HepG2 (cell line): ENCODE measurements around the gene ZBTB7C. TPM values are rescaled to one million over a fixed set of nuclear protein-coding genes. Genes with fewer than 3 reads are reported as not detected.

Source experiments
- ATAC-seq: fragments of 200-7000 bp; cut with Tn5 transposase; 3 replicates; pipeline ENCODE4 v1.9.1; 2020; ENCODE audit warnings: mild to moderate bottlenecking, moderate library complexity
- BruUV-seq: library from RNA; stranded (reverse); fragments of 400-500 nt; replicated peaks from 2 replicates; lab custom pipeline; 2021; lab: Mats Ljungman, UMichigan
- CTCF ChIA-PET: fragments of 300-600 bp; formaldehyde crosslinking; extraction: SDS; loops from one replicate; lab custom pipeline; 2021; ENCODE audit warnings: low total read pairs, inconsistent platforms, low intra/inter-chr PET ratio; lab: Yijun Ruan, JAX
- POLR2A ChIA-PET: fragments of 350-600 bp; sonication (Branson Sonifier 250); formaldehyde crosslinking; loops from one replicate; lab custom pipeline; 2020; ENCODE audit warnings: antibody characterized with exemption, inconsistent platforms; lab: Yijun Ruan, JAX
- DNase-seq: peaks from one replicate; pipeline ENCODE4 v3.0.0-alpha.2; 2015; ENCODE audit warnings: low spot score
- FAIRE-seq: peaks from 3 replicates; lab custom pipeline; 2011; peaks lifted over from hg19 to GRCh38; lab: Jason Lieb, UNC
- H2AFZ ChIP-seq: one replicate; pipeline ENCODE4 v1.6.1; 2011; ENCODE audit warnings: low read length, inconsistent platforms
- H3K27ac ChIP-seq: fragments of 300-600 bp; 3 replicates; pipeline ENCODE4 v1.8.0; 2011; ENCODE audit warnings: mixed run types, mild to moderate bottlenecking, mixed read lengths, low read length, inconsistent platforms; ENCODE audit not compliant: insufficient read depth; ENCODE audit errors: extremely low read length
- H3K27me3 ChIP-seq, 2 experiments: fragments of 200-600 bp in 1 of 2; 2 replicates in 1 of 2; 3 replicates in 1 of 2; pipeline versions ENCODE4 v1.6.0 to v1.8.0; 2011; ENCODE audit warnings: low read length in 2 of 2, mild to moderate bottlenecking in 2 of 2, moderate library complexity in 2 of 2, inconsistent platforms in 1 of 2; ENCODE audit not compliant: insufficient read depth in 2 of 2, control insufficient read depth in 1 of 2
- H3K36me3 ChIP-seq, 2 experiments: fragments of 200-600 bp in 1 of 2; replicated peaks in 1 of 2; 2 replicates in 1 of 2; 3 replicates in 1 of 2; pipeline versions ENCODE4 v1.5.1 to v1.8.0; 2011; ENCODE audit warnings: low read length in 2 of 2, inconsistent platforms in 1 of 2; ENCODE audit not compliant: insufficient read depth in 2 of 2, control insufficient read depth in 1 of 2
- H3K4me1 ChIP-seq: 2 replicates; pipeline ENCODE4 v1.5.1; 2012; ENCODE audit warnings: low read length, inconsistent platforms; ENCODE audit not compliant: insufficient read depth
- H3K4me2 ChIP-seq: 2 replicates; pipeline ENCODE4 v1.6.0; 2011; ENCODE audit warnings: low read depth, low read length, inconsistent platforms
- H3K4me3 ChIP-seq, 3 experiments: fragments of 200-600 bp in 1 of 3; sonication (generic), shearing (Covaris generic) in 1 of 3; replicated peaks in 1 of 3; 2 replicates each; pipeline ENCODE4 v1.5.1; 2011 to 2016; ENCODE audit warnings: low read length in 3 of 3, inconsistent platforms in 2 of 3, low read depth in 2 of 3, mild to moderate bottlenecking in 2 of 3, control low read depth in 1 of 3, mixed read lengths in 1 of 3; ENCODE audit not compliant: insufficient read depth in 1 of 3
- H3K79me2 ChIP-seq: one replicate; pipeline ENCODE4 v1.6.1; 2011; ENCODE audit warnings: low read length, inconsistent platforms; ENCODE audit not compliant: insufficient read depth
- H3K9ac ChIP-seq: 2 replicates; pipeline ENCODE4 v1.6.0; 2011; ENCODE audit warnings: mild to moderate bottlenecking, low read depth, low read length, inconsistent platforms; ENCODE audit not compliant: insufficient read depth
- H3K9me3 ChIP-seq: 2 replicates; pipeline ENCODE4 v1.5.1; 2012; ENCODE audit warnings: mild to moderate bottlenecking, low read length
- H4K20me1 ChIP-seq: 2 replicates; pipeline ENCODE4 v1.6.0; 2011; ENCODE audit warnings: inconsistent platforms, mild to moderate bottlenecking, low read length, moderate library complexity; ENCODE audit not compliant: insufficient read depth
- FOXA1 ChIP-seq, 2 experiments: fragments of 450-650 bp in 1 of 2; sonication (generic) in 1 of 2; formaldehyde crosslinking in 1 of 2; IDR thresholded peaks; 2 replicates each; pipeline versions ENCODE4 v1.4.0 to v1.6.1; 2016 to 2020; ENCODE audit warnings: missing genetic modification reagents in 1 of 2
- FOXJ3 ChIP-seq: sonication (generic); formaldehyde crosslinking; IDR thresholded peaks from 2 replicates; pipeline ENCODE4 v1.4.0; 2020; ENCODE audit warnings: missing genetic modification reagents, mild to moderate bottlenecking, borderline replicate concordance
- MIER3 ChIP-seq: IDR thresholded peaks from 2 replicates; pipeline ENCODE4 v1.6.1; 2016; ENCODE audit warnings: missing compliant biosample characterization, borderline replicate concordance
- NBN ChIP-seq: fragments of 450-650 bp; conservative IDR thresholded peaks from 2 replicates; pipeline ENCODE4 v1.6.1; 2017
- PRPF4 ChIP-seq: fragments of 200-400 bp; formaldehyde crosslinking; IDR thresholded peaks from 2 replicates; pipeline ENCODE4 v1.6.1; 2016; ENCODE audit warnings: low read length, low read depth; ENCODE audit not compliant: poor library complexity, severe bottlenecking
- RBM22 ChIP-seq: fragments of 200-400 bp; formaldehyde crosslinking; optimal IDR thresholded peaks from 2 replicates; pipeline ENCODE3; 2017; ENCODE audit warnings: mild to moderate bottlenecking, low read length, moderate library complexity
- RNF2 ChIP-seq: fragments of 450-650 bp; conservative IDR thresholded peaks from 2 replicates; pipeline ENCODE4 v1.6.1; 2016; ENCODE audit warnings: low read depth
- ZC3H13 ChIP-seq: sonication (generic); formaldehyde crosslinking; IDR thresholded peaks from 2 replicates; pipeline ENCODE4 v1.8.1; 2023; ENCODE audit warnings: mild to moderate bottlenecking, missing genetic modification reagents, moderate library complexity
- ZFP36L1 ChIP-seq: sonication (generic); formaldehyde crosslinking; IDR thresholded peaks from 2 replicates; pipeline ENCODE4 v1.8.0; 2022; ENCODE audit warnings: mild to moderate bottlenecking, missing genetic modification reagents, moderate library complexity
- ZFP82 ChIP-seq: sonication (generic); formaldehyde crosslinking; IDR thresholded peaks from 2 replicates; pipeline ENCODE4 v1.5.1; 2020; ENCODE audit warnings: mild to moderate bottlenecking, missing genetic modification reagents, borderline replicate concordance
- ZNF260 ChIP-seq: sonication (generic); formaldehyde crosslinking; IDR thresholded peaks from 2 replicates; pipeline ENCODE4 v1.4.0; 2020; ENCODE audit warnings: missing genetic modification reagents, low read depth, mild to moderate bottlenecking, borderline replicate concordance
- ZNF30 ChIP-seq: sonication (generic); formaldehyde crosslinking; IDR thresholded peaks from 2 replicates; pipeline ENCODE4 v1.5.0; 2020; ENCODE audit warnings: mild to moderate bottlenecking, missing genetic modification reagents
- ZNF383 ChIP-seq: sonication (generic); formaldehyde crosslinking; IDR thresholded peaks from 2 replicates; pipeline ENCODE4 v1.4.0; 2020; ENCODE audit warnings: missing genetic modification reagents, mild to moderate bottlenecking, borderline replicate concordance
- ZNF549 ChIP-seq: sonication (generic); formaldehyde crosslinking; IDR thresholded peaks from 2 replicates; pipeline ENCODE4 v1.5.0; 2020; ENCODE audit warnings: missing genetic modification reagents
- ZNF737 ChIP-seq: sonication (generic); formaldehyde crosslinking; IDR thresholded peaks from 2 replicates; pipeline ENCODE4 v1.5.0; 2020; ENCODE audit warnings: missing genetic modification reagents, mild to moderate bottlenecking, borderline replicate concordance
- ZNF816 ChIP-seq: sonication (generic); formaldehyde crosslinking; IDR thresholded peaks from 2 replicates; pipeline ENCODE4 v1.8.0; 2022; ENCODE audit warnings: missing genetic modification reagents, mild to moderate bottlenecking, borderline replicate concordance
- ZSCAN30 ChIP-seq: sonication (generic); formaldehyde crosslinking; IDR thresholded peaks from 2 replicates; pipeline ENCODE4 v1.5.0; 2020; ENCODE audit warnings: mild to moderate bottlenecking, missing genetic modification reagents
- whole genome bisulfite sequencing: methylation state at CpG from one replicate; pipeline ENCODE4 v1.1.6; 2017; ENCODE audit warnings: low lambda C conversion rate; 5-methylcytosine and 5-hydroxymethylcytosine counted together
- in situ Hi-C: cut with HindIII; loops from 2 replicates; pipeline ENCODE4 v1.10.0; 2017; ENCODE audit warnings: low pct_unique_long_range_greater_than_20kb; ENCODE audit not compliant: extremely low pct_ligation_motif_present
- intact Hi-C: fragments of 100-400 bp; cut with micrococcal nuclease; formaldehyde crosslinking; loops from one replicate; pipeline ENCODE4 v1.10.0; 2022; ENCODE audit not compliant: unreplicated experiment
- polyA plus RNA-seq, 8 experiments: library from polyadenylated mRNA; depleted of rRNA in 3 of 8; stranded (reverse) in 7 of 8; unstranded in 1 of 8; fragments of >200 nt; fragmentation: Illumina TruSeq in 4 of 8; extraction: Trizol in 4 of 8; gene quantifications; 2 replicates each; pipeline versions ENCODE4 v1.2.1 to v1.2.3, GENCODE V29; 2011 to 2016; ENCODE audit warnings: low read depth in 4 of 8, missing spikeins in 1 of 8, mixed read lengths in 1 of 8; ENCODE audit not compliant: insufficient read depth in 1 of 8
- total RNA-seq, 5 experiments: library from RNA; depleted of rRNA; stranded (reverse); fragments of >200 nt; fragmentation: Illumina TruSeq; extraction: Trizol; gene quantifications; 2 replicates each; pipeline ENCODE4 v1.2.3, GENCODE V29; 2016; ENCODE audit warnings: low read depth in 1 of 5
- TF ChIP-seq, protein P1 (sequence below): sonication (generic); formaldehyde crosslinking; IDR thresholded peaks from 2 replicates; pipeline ENCODE4 v1.8.0; 2022; ENCODE audit warnings: missing genetic modification reagents, mild to moderate bottlenecking, borderline replicate concordance
- TF ChIP-seq, protein P2 (sequence below): sonication (generic); formaldehyde crosslinking; IDR thresholded peaks from 2 replicates; pipeline ENCODE4 v1.5.0; 2020; ENCODE audit warnings: missing genetic modification reagents

ZBTB7C gene
- total and polyA plus RNA-seq, 2 of the 13 experiments (the other 11 are each of a cell fraction or from before 2014, with no cell fraction given), result 0.01 to 0.04 TPM

GRCh38 chr18:48085781-48086487, 323.2 kb downstream of the ZBTB7C start:
- POLR2A ChIA-PET, result no interaction called here
- intact Hi-C loops, result no loop called here
- FAIRE-seq, result no peak

More at GRCh38 chr18:48085781-48086487, 323.2 kb downstream of the ZBTB7C start:
- Histone ChIP-seq H3K4me3 (no peak overlapping the region), H4K20me1 (no peaks in the 10 kb centered on the region), H3K36me3 (no peaks in the 10 kb centered on the region), H3K79me2 (no peaks in the 10 kb centered on the region), H2AFZ (no peak overlapping the region), H3K27me3 (peaks cover 0 to 10% of the 10 kb centered on the region in 2 experiments; a peak in 2 of 5 replicates), H3K9ac (no peak overlapping the region), H3K4me1 (no peaks in the 10 kb centered on the region), H3K4me2 (no peak overlapping the region), H3K27ac (no peak overlapping the region), H3K9me3 (no peaks in the 10 kb centered on the region)
- WGBS, result 47% methylated on average over 3 of the region's 4 CpGs
- ATAC-seq (no peak), DNase-seq (no peak)
- TF ChIP-seq ZC3H13 (CRISPR knock-in tag) (no peak), FOXA1 (IDR thresholded peaks at IDR 0.05) (no peak), FOXA1 (CRISPR knock-in tag; IDR thresholded peaks at IDR 0.05) (no peak), ZFP36L1 (CRISPR knock-in tag) (no peak), ZNF816 (CRISPR knock-in tag) (no peak), ZNF383 (CRISPR knock-in tag) (no peak), ZNF737 (no peak), ZNF260 (no peak), RBM22 (no peak), ZSCAN30 (CRISPR knock-in tag) (no peak), NBN (no peak), ZFP82 (CRISPR knock-in tag) (no peak), RNF2 (no peak), PRPF4 (no peak), FOXJ3 (no peak), MIER3 (no peak), ZNF549 (CRISPR knock-in tag) (no peak), ZNF30 (CRISPR knock-in tag) (no peak)
- TF ChIP-seq, protein P1, sequence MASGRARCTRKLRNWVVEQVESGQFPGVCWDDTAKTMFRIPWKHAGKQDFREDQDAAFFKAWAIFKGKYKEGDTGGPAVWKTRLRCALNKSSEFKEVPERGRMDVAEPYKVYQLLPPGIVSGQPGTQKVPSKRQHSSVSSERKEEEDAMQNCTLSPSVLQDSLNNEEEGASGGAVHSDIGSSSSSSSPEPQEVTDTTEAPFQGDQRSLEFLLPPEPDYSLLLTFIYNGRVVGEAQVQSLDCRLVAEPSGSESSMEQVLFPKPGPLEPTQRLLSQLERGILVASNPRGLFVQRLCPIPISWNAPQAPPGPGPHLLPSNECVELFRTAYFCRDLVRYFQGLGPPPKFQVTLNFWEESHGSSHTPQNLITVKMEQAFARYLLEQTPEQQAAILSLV (CRISPR knock-in tag), result no peak
- TF ChIP-seq, protein P2, sequence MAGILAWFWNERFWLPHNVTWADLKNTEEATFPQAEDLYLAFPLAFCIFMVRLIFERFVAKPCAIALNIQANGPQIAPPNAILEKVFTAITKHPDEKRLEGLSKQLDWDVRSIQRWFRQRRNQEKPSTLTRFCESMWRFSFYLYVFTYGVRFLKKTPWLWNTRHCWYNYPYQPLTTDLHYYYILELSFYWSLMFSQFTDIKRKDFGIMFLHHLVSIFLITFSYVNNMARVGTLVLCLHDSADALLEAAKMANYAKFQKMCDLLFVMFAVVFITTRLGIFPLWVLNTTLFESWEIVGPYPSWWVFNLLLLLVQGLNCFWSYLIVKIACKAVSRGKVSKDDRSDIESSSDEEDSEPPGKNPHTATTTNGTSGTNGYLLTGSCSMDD (CRISPR knock-in tag), result no peak
- no TSS peak for BruUV-seq
- CTCF ChIA-PET, result no interaction called here
- in situ Hi-C loops, result no loop called here
